ENCODE data around the gene GRM4. TPM values are rescaled to one million over a fixed set of nuclear protein-coding genes. Genes with fewer than 3 reads are reported as not detected.

The GRM4 gene
- total and polyA plus RNA-seq, 5 donors from 2014 or later, result not detected

DNA sequence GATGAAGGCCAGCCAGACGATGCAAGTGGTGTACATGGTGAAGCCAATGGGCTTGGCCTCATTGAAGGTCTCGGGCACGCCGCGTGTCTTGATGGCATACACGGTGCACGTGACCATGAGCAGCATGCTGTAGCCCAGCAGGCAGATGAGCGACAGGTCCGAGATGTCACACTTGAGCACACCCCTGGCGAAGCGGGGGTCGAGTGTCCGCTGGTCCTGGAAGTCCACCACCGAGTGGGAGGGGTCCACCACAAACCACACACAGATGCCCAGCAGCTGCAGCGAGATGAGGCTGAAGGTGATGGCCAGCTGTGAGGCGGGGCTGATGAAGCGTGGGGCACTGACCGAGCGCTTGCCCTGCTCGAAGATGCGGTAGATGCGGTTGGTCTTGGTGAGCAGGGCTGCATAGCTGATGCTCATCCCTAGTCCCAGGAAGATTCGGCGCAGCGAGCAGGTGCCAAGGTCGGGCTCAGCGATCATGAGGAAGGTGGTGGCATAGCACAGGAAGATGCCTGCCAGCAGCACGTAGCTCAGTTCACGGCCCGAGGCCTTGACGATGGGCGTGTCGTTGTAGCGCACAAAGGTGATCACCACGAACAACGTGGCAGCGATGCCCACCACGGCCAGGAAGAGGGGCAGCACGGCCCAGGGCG lies 110.1 kb downstream of the GRM4 start:
- H3K4me1 Mint-ChIP-seq, result peaks cover 0 to 4% (median under 1%) of the 10 kb centered on the region in 4 donors
- H3K4me3 Mint-ChIP-seq, result no peak overlapping the region
- no peak for DNase-seq

DNA sequence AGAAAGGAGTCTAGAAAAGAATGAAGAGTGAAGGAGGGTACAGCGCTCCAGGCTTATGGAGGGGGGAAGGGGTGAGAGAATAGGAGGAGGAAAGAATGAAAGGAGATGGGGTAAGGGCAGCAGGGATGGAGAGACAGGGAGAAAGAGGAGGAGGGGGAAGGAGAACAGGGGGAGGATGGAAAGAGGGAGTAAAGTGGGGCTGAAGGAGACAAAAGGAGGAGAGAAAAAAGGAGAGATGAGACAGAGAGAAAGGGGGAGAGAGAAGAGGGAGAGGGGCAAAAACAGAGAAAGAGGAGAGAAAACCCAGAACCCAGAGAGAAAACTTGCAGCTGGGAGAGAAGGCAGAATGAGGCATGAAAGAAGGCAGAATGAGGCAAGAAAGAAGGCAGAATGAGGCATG lies 110.7 kb downstream of the GRM4 start:
- Mint-ChIP-seq H3K9me3 (peaks cover 0 to 1% (median 0%) of the 10 kb centered on the region in 7 donors), H3K4me1 (peaks cover 0 to 4% (median under 1%) of the 10 kb centered on the region in 4 donors), H3K27ac (no peak overlapping the region), H3K27me3 (peaks cover 10% of the 10 kb centered on the region), H3K36me3 (no peaks in the 10 kb centered on the region), H3K4me3 (no peak overlapping the region)
- Histone ChIP-seq H3K9me3 (ENCODE audit: control insufficient read depth in 2 of 2, low read length in 2 of 2) (no peaks in the 10 kb centered on the region), H3K4me3 (ENCODE audit: low read depth, low read length) (no peak overlapping the region), H3K27me3 (ENCODE audit: control insufficient read depth, insufficient read depth, low read length) (no peaks in the 10 kb centered on the region), H3K36me3 (ENCODE audit: control insufficient read depth, insufficient read depth, low read length) (no peaks in the 10 kb centered on the region), H3K27ac (ENCODE audit: insufficient read depth, low read length, poor library complexity, severe bottlenecking) (no peak overlapping the region), H3K4me1 (ENCODE audit: control insufficient read depth, insufficient read depth, low read length, poor library complexity, severe bottlenecking) (no peaks in the 10 kb centered on the region)
- no peak for DNase-seq
- ATAC-seq (ENCODE audit: low read depth in 2 of 2), result no peak

More for the DNA sequence above, 110.1 kb downstream of the GRM4 start:
- ATAC-seq (ENCODE audit: low read depth in 2 of 2), result no peak
- Mint-ChIP-seq H3K36me3 (no peaks in the 10 kb centered on the region), H3K9me3 (peaks cover 0 to 1% (median 0%) of the 10 kb centered on the region in 7 donors), H3K27me3 (peaks cover 10% of the 10 kb centered on the region), H3K27ac (no peak overlapping the region)
- no peaks in the 10 kb centered on the region for H3K36me3 ChIP-seq (ENCODE audit: control insufficient read depth, insufficient read depth, low read length)
- H3K27ac ChIP-seq (ENCODE audit: insufficient read depth, low read length, poor library complexity, severe bottlenecking), result no peak overlapping the region
- H3K9me3 ChIP-seq (ENCODE audit: control insufficient read depth in 2 of 2, low read length in 2 of 2), result no peaks in the 10 kb centered on the region
- no peaks in the 10 kb centered on the region for H3K27me3 ChIP-seq (ENCODE audit: control insufficient read depth, insufficient read depth, low read length)
- H3K4me1 ChIP-seq (ENCODE audit: control insufficient read depth, insufficient read depth, low read length, poor library complexity, severe bottlenecking), result no peaks in the 10 kb centered on the region
- no peak overlapping the region for H3K4me3 ChIP-seq (ENCODE audit: low read depth, low read length)

DNA sequence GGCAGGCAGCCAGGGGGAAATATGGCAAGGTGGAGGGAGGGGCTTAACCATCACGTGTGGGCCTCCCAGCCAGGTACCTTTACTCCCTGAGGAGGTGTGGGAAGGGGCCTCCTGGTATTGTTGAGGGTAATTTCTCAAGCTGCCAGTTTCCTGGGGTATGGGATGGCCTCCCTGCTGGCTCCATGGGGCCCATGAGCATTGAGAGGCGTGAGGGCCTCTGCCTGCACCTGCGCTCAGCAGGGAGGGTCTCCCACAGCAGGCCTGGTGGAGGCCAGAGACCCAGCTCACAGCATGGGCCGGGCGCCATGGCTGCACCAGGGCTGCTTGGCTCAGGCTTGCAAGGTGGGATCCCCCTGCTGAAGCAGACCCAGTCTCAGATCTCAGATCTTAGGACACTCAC lies 113.0 kb downstream of the GRM4 start:
- peaks cover 0 to 4% (median under 1%) of the 10 kb centered on the region in 4 donors for H3K4me1 Mint-ChIP-seq
- no peak for ATAC-seq (ENCODE audit: low read depth in 2 of 2)
- H3K27ac Mint-ChIP-seq, result no peak overlapping the region
- DNase-seq, result no peak
- Histone ChIP-seq H3K27me3 (ENCODE audit: control insufficient read depth, insufficient read depth, low read length) (no peaks in the 10 kb centered on the region), H3K27ac (ENCODE audit: insufficient read depth, low read length, poor library complexity, severe bottlenecking) (no peak overlapping the region), H3K36me3 (ENCODE audit: control insufficient read depth, insufficient read depth, low read length) (no peaks in the 10 kb centered on the region), H3K4me3 (ENCODE audit: low read depth, low read length) (no peak overlapping the region), H3K4me1 (ENCODE audit: control insufficient read depth, insufficient read depth, low read length, poor library complexity, severe bottlenecking) (no peaks in the 10 kb centered on the region), H3K9me3 (ENCODE audit: control insufficient read depth in 2 of 2, low read length in 2 of 2) (no peaks in the 10 kb centered on the region)
- peaks cover 10% of the 10 kb centered on the region for H3K27me3 Mint-ChIP-seq
- peaks cover 0 to 1% (median 0%) of the 10 kb centered on the region in 7 donors for H3K9me3 Mint-ChIP-seq
- no peaks in the 10 kb centered on the region for H3K36me3 Mint-ChIP-seq
- H3K4me3 Mint-ChIP-seq, result no peak overlapping the region

DNA sequence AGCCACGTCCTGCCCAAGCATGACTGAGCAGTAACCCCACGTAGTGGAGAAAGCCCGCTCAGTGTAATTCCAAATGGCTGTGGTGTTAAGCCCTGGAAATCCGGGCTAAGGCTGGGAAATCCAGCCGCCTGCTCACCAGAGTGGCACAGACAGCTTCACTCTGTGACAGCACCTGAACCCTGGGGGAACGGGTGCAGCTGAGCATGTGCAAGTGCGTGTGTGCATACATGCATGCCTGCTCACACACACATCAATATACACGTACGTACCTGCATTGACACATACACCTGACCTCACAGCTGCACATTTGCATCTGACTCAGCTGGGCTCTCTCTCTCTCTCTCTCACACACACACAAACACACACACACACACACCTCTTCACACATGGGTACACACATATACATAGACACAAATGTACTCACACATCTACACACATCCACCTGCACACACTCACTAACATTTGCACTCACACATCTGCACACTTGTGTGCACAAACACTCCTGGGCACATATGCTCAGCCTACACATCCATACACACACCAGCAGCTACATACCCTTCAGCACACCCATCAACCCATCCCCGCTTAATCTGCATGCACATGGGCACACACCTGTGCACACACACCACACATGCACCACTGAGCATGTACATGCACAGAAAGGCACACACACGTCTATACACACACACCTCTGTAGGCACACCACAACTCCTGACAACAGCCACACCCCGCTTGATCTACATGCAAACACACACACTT lies 114.1 kb downstream of the GRM4 start:
- Histone ChIP-seq H3K36me3 (ENCODE audit: control insufficient read depth, insufficient read depth, low read length) (no peaks in the 10 kb centered on the region), H3K27me3 (ENCODE audit: control insufficient read depth, insufficient read depth, low read length) (no peaks in the 10 kb centered on the region), H3K27ac (ENCODE audit: insufficient read depth, low read length, poor library complexity, severe bottlenecking) (no peak overlapping the region), H3K4me1 (ENCODE audit: control insufficient read depth, insufficient read depth, low read length, poor library complexity, severe bottlenecking) (no peaks in the 10 kb centered on the region), H3K4me3 (ENCODE audit: low read depth, low read length) (no peak overlapping the region), H3K9me3 (ENCODE audit: control insufficient read depth in 2 of 2, low read length in 2 of 2) (no peaks in the 10 kb centered on the region)
- H3K4me3 Mint-ChIP-seq, result no peak overlapping the region
- peak overlapping the region in 1 of 3 donors; percentile 20 for H3K27ac Mint-ChIP-seq
- DNase-seq, result no peak
- ATAC-seq (ENCODE audit: low read depth in 2 of 2), result no peak
- H3K36me3 Mint-ChIP-seq, result no peaks in the 10 kb centered on the region
- H3K4me1 Mint-ChIP-seq, result peaks cover 0 to 4% (median under 1%) of the 10 kb centered on the region in 4 donors
- peaks cover 10% of the 10 kb centered on the region for H3K27me3 Mint-ChIP-seq
- H3K9me3 Mint-ChIP-seq, result peaks cover 0 to 1% (median 0%) of the 10 kb centered on the region in 7 donors

DNA sequence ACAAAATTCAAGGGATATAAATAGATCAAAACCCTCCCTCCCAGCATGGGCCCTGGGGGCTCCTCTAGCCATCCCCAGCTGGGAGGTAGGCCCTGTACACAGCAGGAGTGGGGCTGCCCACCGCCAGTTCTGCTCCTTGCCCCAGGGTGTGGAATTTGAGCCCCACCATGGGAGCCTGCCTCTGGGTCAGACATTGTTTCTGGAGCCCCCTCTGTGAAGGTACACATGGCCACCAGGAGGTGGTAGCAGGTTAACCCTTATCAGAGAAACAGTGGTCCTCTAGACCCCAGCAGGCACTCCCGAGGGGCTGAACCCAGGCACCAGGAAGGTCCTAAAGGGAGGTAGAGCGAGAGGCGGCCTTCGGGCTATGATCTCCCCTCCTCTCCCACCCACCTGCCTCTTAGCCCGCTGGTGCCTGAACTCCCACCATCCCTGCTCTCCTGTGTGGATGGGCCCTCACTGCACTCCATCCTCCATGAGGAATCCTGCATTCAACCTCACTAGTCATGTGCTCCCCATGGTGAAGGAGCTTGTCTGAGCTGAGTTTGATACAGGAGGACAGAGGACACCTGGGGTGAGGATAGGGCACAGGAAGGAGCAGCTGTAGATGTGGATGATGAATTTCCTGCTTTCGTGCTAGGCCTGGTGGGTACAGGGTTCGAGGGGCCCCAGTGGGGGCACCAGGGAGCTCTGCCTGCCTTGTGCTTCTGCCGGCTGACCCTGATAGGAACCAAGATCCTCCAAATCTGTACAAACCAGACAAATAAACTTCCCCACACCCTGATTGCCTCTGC lies 114.9 kb downstream of the GRM4 start:
- no peak overlapping the region for H3K27ac Mint-ChIP-seq
- H3K4me3 Mint-ChIP-seq, result no peak overlapping the region
- Histone ChIP-seq H3K4me1 (ENCODE audit: control insufficient read depth, insufficient read depth, low read length, poor library complexity, severe bottlenecking) (no peaks in the 10 kb centered on the region), H3K27me3 (ENCODE audit: control insufficient read depth, insufficient read depth, low read length) (no peaks in the 10 kb centered on the region), H3K9me3 (ENCODE audit: control insufficient read depth in 2 of 2, low read length in 2 of 2) (no peaks in the 10 kb centered on the region), H3K27ac (ENCODE audit: insufficient read depth, low read length, poor library complexity, severe bottlenecking) (no peak overlapping the region), H3K36me3 (ENCODE audit: control insufficient read depth, insufficient read depth, low read length) (no peaks in the 10 kb centered on the region), H3K4me3 (ENCODE audit: low read depth, low read length) (no peak overlapping the region)
- ATAC-seq (ENCODE audit: low read depth in 2 of 2), result no peak
- peaks cover 0 to 1% (median 0%) of the 10 kb centered on the region in 7 donors for H3K9me3 Mint-ChIP-seq
- H3K27me3 Mint-ChIP-seq, result peaks cover 10% of the 10 kb centered on the region
- DNase-seq, result no peak
- H3K4me1 Mint-ChIP-seq, result peaks cover 0 to 2% (median 0%) of the 10 kb centered on the region in 4 donors
- H3K36me3 Mint-ChIP-seq, result no peaks in the 10 kb centered on the region

DNA sequence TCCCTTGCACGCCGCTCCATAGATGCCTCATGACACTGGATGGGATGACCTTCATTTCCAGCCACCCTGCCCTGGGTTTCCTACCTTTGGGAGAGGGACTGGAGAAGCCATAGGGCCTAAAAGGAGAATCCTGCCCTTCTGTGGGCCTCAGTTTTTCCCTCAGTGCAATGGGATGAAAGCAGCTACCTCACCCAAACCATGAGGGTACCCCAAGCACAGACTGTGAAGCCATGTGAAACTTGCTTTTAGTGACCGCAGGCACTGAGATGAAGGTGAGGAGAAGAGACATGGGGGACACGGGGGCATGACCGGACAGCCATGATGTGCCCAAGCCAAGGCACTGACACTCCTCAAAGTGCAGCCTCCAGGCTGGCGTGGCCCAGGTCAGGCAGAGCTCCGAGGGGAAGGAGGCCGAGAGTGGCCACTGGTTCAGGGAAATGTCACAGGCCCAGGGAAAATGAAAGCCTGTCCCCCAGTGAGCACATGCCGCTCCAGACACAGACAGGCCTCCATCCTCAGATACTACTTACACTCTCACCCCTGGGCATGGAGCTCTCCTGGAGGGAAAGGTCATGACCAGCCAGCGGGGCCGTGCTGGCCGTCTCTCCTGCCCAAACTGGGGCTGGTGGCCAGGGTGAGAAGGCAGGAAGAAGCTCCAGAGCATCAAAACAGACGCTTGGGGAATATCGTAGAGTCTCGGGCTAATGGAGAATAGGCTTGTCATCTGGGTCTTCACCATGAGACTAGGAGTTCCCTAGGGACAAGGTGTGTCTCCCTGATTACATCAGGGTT lies 116.2 kb downstream of the GRM4 start:
- H3K27ac ChIP-seq (ENCODE audit: insufficient read depth, low read length, poor library complexity, severe bottlenecking), result no peak overlapping the region
- no peaks in the 10 kb centered on the region for H3K4me1 ChIP-seq (ENCODE audit: control insufficient read depth, insufficient read depth, low read length, poor library complexity, severe bottlenecking)
- peaks cover 0 to 1% (median 0%) of the 10 kb centered on the region in 7 donors for H3K9me3 Mint-ChIP-seq
- peak overlapping the region in 1 of 4 donors; percentile 38 for H3K4me3 Mint-ChIP-seq
- H3K27me3 ChIP-seq (ENCODE audit: control insufficient read depth, insufficient read depth, low read length), result no peaks in the 10 kb centered on the region
- H3K36me3 Mint-ChIP-seq, result no peaks in the 10 kb centered on the region
- ATAC-seq (ENCODE audit: low read depth in 2 of 2) (no peak), DNase-seq (no peak)
- H3K27me3 Mint-ChIP-seq, result peaks cover 10% of the 10 kb centered on the region
- no peaks in the 10 kb centered on the region for H3K36me3 ChIP-seq (ENCODE audit: control insufficient read depth, insufficient read depth, low read length)
- no peaks in the 10 kb centered on the region for H3K9me3 ChIP-seq (ENCODE audit: control insufficient read depth in 2 of 2, low read length in 2 of 2)
- H3K4me3 ChIP-seq (ENCODE audit: low read depth, low read length), result no peak overlapping the region
- peaks cover 0 to 2% (median 0%) of the 10 kb centered on the region in 4 donors for H3K4me1 Mint-ChIP-seq
- H3K27ac Mint-ChIP-seq, result no peak overlapping the region

DNA sequence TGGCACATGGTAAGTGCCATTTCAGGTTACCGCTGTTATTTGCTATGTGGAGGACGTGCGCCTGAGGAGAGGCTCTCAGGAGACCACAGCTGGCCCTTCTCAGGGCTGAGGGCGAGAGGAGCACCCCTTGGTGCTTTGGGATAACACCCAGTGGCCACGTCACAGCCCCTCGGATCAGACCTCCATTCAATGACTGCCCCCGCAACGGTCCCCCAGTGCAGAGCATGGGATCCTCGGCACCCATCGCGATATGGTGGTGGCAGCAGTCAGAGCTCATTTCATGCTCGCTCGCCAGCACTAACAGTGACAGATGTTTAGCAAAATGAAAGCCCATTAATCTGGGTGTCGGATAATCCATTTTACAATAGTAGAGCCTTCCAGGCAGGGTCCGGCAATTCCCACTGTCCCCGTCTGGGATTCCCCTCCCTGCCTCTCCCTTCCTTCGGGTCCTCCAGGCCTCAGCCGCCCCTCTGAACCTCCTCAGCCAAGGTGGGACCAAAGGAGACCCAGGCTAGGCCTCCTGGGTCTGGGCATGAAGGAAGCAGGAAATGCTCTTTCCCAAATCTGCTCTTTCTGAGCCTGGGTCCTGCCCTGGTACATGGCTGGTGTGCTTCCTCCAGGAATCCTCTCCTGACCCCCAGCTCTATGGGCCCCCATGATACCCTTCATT lies 117.1 kb downstream of the GRM4 start:
- Histone ChIP-seq H3K27me3 (ENCODE audit: control insufficient read depth, insufficient read depth, low read length) (no peaks in the 10 kb centered on the region), H3K36me3 (ENCODE audit: control insufficient read depth, insufficient read depth, low read length) (no peaks in the 10 kb centered on the region), H3K9me3 (ENCODE audit: control insufficient read depth in 2 of 2, low read length in 2 of 2) (no peaks in the 10 kb centered on the region), H3K4me1 (ENCODE audit: control insufficient read depth, insufficient read depth, low read length, poor library complexity, severe bottlenecking) (no peaks in the 10 kb centered on the region), H3K4me3 (ENCODE audit: low read depth, low read length) (no peak overlapping the region), H3K27ac (ENCODE audit: insufficient read depth, low read length, poor library complexity, severe bottlenecking) (no peak overlapping the region)
- Mint-ChIP-seq H3K4me1 (no peaks in the 10 kb centered on the region), H3K36me3 (no peaks in the 10 kb centered on the region), H3K27me3 (peaks cover 10% of the 10 kb centered on the region), H3K9me3 (peaks cover 0 to 1% (median 0%) of the 10 kb centered on the region in 7 donors), H3K27ac (peak overlapping the region in 1 of 3 donors; percentile 39), H3K4me3 (no peak overlapping the region)
- DNase-seq (no peak), ATAC-seq (ENCODE audit: low read depth in 2 of 2) (no peak)

All from CD4-positive, CD25-positive, alpha-beta regulatory T cell (primary cell).